ENCODE data around the gene COL6A5.

DNA sequence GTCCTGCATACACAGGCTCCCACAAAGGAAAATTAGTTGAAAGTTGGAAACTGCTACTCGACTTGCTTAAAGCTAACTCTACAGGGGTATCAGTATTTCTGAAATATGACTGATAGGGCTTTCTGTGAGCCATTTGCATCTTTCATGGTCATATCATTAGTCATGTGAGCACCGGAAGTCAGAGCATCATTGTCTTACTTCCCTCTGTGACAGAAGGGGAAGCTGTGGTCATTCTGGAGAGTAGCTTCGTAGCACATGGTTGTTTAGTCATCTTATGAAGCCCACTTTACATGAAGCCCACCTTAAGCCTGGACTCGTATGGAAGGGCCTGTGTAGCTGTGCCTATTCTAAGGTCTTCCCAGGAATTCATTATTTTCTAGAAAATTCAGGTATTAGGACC lies 69.0 kb downstream of the COL6A5 start:
- TF ChIP-seq, protein P1, sequence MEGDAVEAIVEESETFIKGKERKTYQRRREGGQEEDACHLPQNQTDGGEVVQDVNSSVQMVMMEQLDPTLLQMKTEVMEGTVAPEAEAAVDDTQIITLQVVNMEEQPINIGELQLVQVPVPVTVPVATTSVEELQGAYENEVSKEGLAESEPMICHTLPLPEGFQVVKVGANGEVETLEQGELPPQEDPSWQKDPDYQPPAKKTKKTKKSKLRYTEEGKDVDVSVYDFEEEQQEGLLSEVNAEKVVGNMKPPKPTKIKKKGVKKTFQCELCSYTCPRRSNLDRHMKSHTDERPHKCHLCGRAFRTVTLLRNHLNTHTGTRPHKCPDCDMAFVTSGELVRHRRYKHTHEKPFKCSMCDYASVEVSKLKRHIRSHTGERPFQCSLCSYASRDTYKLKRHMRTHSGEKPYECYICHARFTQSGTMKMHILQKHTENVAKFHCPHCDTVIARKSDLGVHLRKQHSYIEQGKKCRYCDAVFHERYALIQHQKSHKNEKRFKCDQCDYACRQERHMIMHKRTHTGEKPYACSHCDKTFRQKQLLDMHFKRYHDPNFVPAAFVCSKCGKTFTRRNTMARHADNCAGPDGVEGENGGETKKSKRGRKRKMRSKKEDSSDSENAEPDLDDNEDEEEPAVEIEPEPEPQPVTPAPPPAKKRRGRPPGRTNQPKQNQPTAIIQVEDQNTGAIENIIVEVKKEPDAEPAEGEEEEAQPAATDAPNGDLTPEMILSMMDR (IDR thresholded peaks at IDR 0.05), result no peak
- TF ChIP-seq EP300 (IDR thresholded peaks at IDR 0.05), result no peak

All from esophagus muscularis mucosa (tissue), 3 donors.